B cell (primary cell): Measurements from ENCODE around the gene ARHGAP30. TPM values are rescaled to one million over a fixed set of nuclear protein-coding genes. Genes with fewer than 3 reads are reported as not detected.
A peak's percentile ranks its signal among the peaks of the same experiment; 100 is the strongest.
"Not testable (repeated sequence)": the region's sequence is repeated elsewhere in the genome, so short reads cannot be mapped to it uniquely, and the experiment has no call there.

Experiments
- ATAC-seq: fragments of 200-7000 bp; cut with Tn5 transposase; one replicate; pipeline ENCODE4 v1.10.0; 2021; ENCODE audit warnings: low read depth, mild to moderate bottlenecking, moderate number of reproducible peaks, moderate library complexity
- CTCF ChIA-PET: fragments of 350-600 bp; sonication (Branson Sonifier 250); formaldehyde crosslinking; loops from one replicate; lab custom pipeline; 2021; ENCODE audit warnings: antibody characterized with exemption, inconsistent platforms; lab: Charles Lee
- POLR2A ChIA-PET: fragments of 350-600 bp; sonication (Branson Sonifier 250); formaldehyde crosslinking; loops from one replicate; lab custom pipeline; 2021; ENCODE audit warnings: antibody characterized with exemption; lab: Charles Lee
- DNase-seq: peaks from one replicate; pipeline ENCODE4 v3.0.0; 2013
- H2AFZ ChIP-seq: 2 replicates; pipeline ENCODE4 v1.6.1; 2012; ENCODE audit warnings: mild to moderate bottlenecking, low read depth, low read length; ENCODE audit not compliant: insufficient read depth, poor library complexity, severe bottlenecking
- H3K27ac ChIP-seq, 2 donors: 1 replicate in 1 of 2; 2 replicates in 1 of 2; pipeline ENCODE4 v1.5.1; 2012 to 2013; ENCODE audit warnings: low read length in 2 of 2, mild to moderate bottlenecking in 2 of 2, moderate library complexity in 1 of 2
- H3K27me3 ChIP-seq, 4 experiments: fragments of 200-600 bp in 1 of 4; sonication (generic) in 1 of 4; replicated peaks in 1 of 4; 1 replicate in 2 of 4; 2 replicates in 2 of 4; pipeline versions ENCODE4 v1.6.1 to v1.7.0; 2013 to 2016; ENCODE audit warnings: low read length in 3 of 4, mild to moderate bottlenecking in 2 of 4, mixed read lengths in 1 of 4, moderate library complexity in 1 of 4; ENCODE audit not compliant: insufficient read depth in 4 of 4, control insufficient read depth in 3 of 4; ENCODE audit errors: control extremely low read depth in 1 of 4
- H3K36me3 ChIP-seq, 2 experiments: replicated peaks in 1 of 2; 1 replicate in 1 of 2; 2 replicates in 1 of 2; pipeline versions ENCODE4 v1.6.1 to v1.7.1; 2013; ENCODE audit warnings: low read length in 1 of 2; ENCODE audit not compliant: insufficient read depth in 2 of 2, control insufficient read depth in 1 of 2; ENCODE audit errors: control extremely low read depth in 1 of 2, extremely low read depth in 1 of 2
- H3K4me1 ChIP-seq, 2 donors: fragments of 200-600 bp in 1 of 2; sonication (generic) in 1 of 2; 1 replicate in 1 of 2; 2 replicates in 1 of 2; pipeline versions ENCODE4 v1.5.1 to v1.6.1; 2013 to 2017; ENCODE audit warnings: low read length in 2 of 2; ENCODE audit not compliant: control insufficient read depth in 2 of 2, insufficient read depth in 2 of 2
- H3K4me2 ChIP-seq: replicated peaks from 2 replicates; pipeline ENCODE3; 2012; ENCODE audit warnings: mild to moderate bottlenecking, low read depth, low read length; ENCODE audit not compliant: poor library complexity, severe bottlenecking
- H3K4me3 ChIP-seq, 5 experiments: fragments of 200-600 bp in 1 of 5; sonication (generic) in 1 of 5; 1 replicate in 3 of 5; 2 replicates in 2 of 5; pipeline versions ENCODE4 v1.5.1 to v1.7.0; 2011 to 2016; ENCODE audit warnings: low read length in 4 of 5, mild to moderate bottlenecking in 4 of 5, low read depth in 2 of 5, control low read depth in 1 of 5, moderate library complexity in 1 of 5; ENCODE audit not compliant: insufficient read depth in 1 of 5; ENCODE audit errors: control extremely low read depth in 1 of 5, extremely low read depth in 1 of 5
- H3K79me2 ChIP-seq: fragments of 200-600 bp; sonication (generic); one replicate; pipeline ENCODE4 v1.6.0; 2016; ENCODE audit warnings: low read length; ENCODE audit not compliant: control insufficient read depth, insufficient read depth
- H3K9ac ChIP-seq: fragments of 200-600 bp; sonication (generic); 2 replicates; pipeline ENCODE4 v1.6.1; 2017; ENCODE audit warnings: mild to moderate bottlenecking, low read length, moderate library complexity
- H3K9me3 ChIP-seq, 3 donors: one replicate each; pipeline versions ENCODE4 v1.6.1 to v1.7.1; 2013; ENCODE audit warnings: low read length in 2 of 3; ENCODE audit not compliant: control insufficient read depth in 2 of 3, insufficient read depth in 1 of 3; ENCODE audit errors: control extremely low read depth in 1 of 3
- H4K20me1 ChIP-seq: 2 replicates; pipeline ENCODE4 v1.6.0; 2012; ENCODE audit warnings: mild to moderate bottlenecking, low read length; ENCODE audit not compliant: insufficient read depth, control insufficient read depth, poor library complexity, severe bottlenecking
- H3K27ac Mint-ChIP-seq: one replicate; pipeline ENCODE4 v1.8.0; 2021; ENCODE audit warnings: mixed read lengths
- H3K27me3 Mint-ChIP-seq: one replicate; pipeline ENCODE4 v1.8.0; 2021; ENCODE audit warnings: mixed read lengths
- H3K4me1 Mint-ChIP-seq: one replicate; pipeline ENCODE4 v1.8.0; 2021; ENCODE audit warnings: mixed read lengths
- H3K4me3 Mint-ChIP-seq: one replicate; pipeline ENCODE4 v1.8.0; 2021; ENCODE audit warnings: mixed read lengths
- H3K9me3 Mint-ChIP-seq: one replicate; pipeline ENCODE4 v1.8.0; 2022; ENCODE audit warnings: mixed read lengths; ENCODE audit not compliant: insufficient read depth
- EZH2 ChIP-seq: IDR thresholded peaks from 2 replicates; pipeline ENCODE4 v1.6.1; 2012; ENCODE audit warnings: borderline replicate concordance, low read depth, mild to moderate bottlenecking, moderate library complexity, low read length; ENCODE audit not compliant: insufficient read depth, poor library complexity, severe bottlenecking
- WGBS: methylation state at CpG from one replicate; pipeline ENCODE4 v1.1.5; 2013; ENCODE audit warnings: missing lambda C conversion rate; ENCODE audit not compliant: insufficient coverage; 5-methylcytosine and 5-hydroxymethylcytosine counted together
- intact Hi-C: fragments of 100-400 bp; cut with micrococcal nuclease; formaldehyde crosslinking; loops from one replicate; pipeline ENCODE4 v1.10.0; 2022
- polyA plus RNA-seq: library from polyadenylated mRNA; depleted of rRNA; stranded (reverse); fragments of >200 nt; gene quantifications from 2 replicates; pipeline ENCODE4 v1.2.3, GENCODE V29; 2012
- total RNA-seq, 2 donors: library from RNA; stranded (reverse); fragments of 120-200 nt in 1 of 2; gene quantifications; 1 replicate in 1 of 2; 2 replicates in 1 of 2; pipeline versions ENCODE4 v1.2.3 to v1.2.4, GENCODE V29; 2013 to 2022
- TF ChIP-seq, protein P1 (sequence below): fragments of 200-600 bp; IDR thresholded peaks from one replicate; pipeline ENCODE4 v1.8.0; 2022; ENCODE audit warnings: antibody characterized with exemption, mild to moderate bottlenecking

The ARHGAP30 gene
- total and polyA plus RNA-seq, 2 donors (not counting 1 experiment from before 2014, with no cell fraction given) = 122 to 146 TPM

DNA sequence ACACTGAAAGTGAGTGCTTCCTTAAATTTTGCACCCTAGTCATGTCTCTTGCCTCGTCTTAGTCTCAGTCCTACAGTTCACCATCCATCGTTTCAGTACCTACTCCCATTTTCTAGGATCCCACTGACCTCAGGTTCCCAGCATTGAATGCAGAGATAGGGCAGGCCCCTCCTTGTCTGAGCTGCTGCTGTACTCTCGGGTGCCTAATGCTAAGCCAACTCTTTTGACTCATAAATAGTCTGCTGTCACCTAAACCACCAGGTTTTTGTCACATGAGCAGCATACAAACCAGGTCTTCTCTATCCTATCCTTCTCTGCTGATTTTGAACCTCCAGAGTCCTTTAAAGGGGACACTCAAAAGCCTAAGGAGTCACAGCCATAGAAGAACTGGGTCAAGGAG, 3.0 kb downstream of the ARHGAP30 start:
- Histone ChIP-seq H3K27ac (peak overlapping the region; percentile 44 to 96), H3K4me3 (peak overlapping the region in 3 of 5 experiments; percentile 7 to 43 (median 12)), H3K4me1 (peaks cover 45 to 57% of the 10 kb centered on the region in 2 donors), H3K9ac (peak overlapping the region; percentile 33), H3K9me3 (no peaks in the 10 kb centered on the region), H2AFZ (no peak overlapping the region), H3K27me3 (no peaks in the 10 kb centered on the region), H3K36me3 (peaks cover 2 to 22% of the 10 kb centered on the region in 2 experiments), H3K79me2 (peaks cover 87% of the 10 kb centered on the region), H3K4me2 (peak overlapping the region; percentile 97), H4K20me1 (peaks cover 44% of the 10 kb centered on the region)
- ATAC-seq = no peak
- intact Hi-C loops = loop anchor here (5.0 kb wide), 1 partner anchor 66 kb away; the partner anchor contains the start of gene DEDD
- H3K27me3 Mint-ChIP-seq = no peaks in the 10 kb centered on the region
- no peak for TF ChIP-seq EZH2
- TF ChIP-seq, protein P1, sequence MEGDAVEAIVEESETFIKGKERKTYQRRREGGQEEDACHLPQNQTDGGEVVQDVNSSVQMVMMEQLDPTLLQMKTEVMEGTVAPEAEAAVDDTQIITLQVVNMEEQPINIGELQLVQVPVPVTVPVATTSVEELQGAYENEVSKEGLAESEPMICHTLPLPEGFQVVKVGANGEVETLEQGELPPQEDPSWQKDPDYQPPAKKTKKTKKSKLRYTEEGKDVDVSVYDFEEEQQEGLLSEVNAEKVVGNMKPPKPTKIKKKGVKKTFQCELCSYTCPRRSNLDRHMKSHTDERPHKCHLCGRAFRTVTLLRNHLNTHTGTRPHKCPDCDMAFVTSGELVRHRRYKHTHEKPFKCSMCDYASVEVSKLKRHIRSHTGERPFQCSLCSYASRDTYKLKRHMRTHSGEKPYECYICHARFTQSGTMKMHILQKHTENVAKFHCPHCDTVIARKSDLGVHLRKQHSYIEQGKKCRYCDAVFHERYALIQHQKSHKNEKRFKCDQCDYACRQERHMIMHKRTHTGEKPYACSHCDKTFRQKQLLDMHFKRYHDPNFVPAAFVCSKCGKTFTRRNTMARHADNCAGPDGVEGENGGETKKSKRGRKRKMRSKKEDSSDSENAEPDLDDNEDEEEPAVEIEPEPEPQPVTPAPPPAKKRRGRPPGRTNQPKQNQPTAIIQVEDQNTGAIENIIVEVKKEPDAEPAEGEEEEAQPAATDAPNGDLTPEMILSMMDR = no peak
- no peaks in the 10 kb centered on the region for H3K9me3 Mint-ChIP-seq
- CTCF ChIA-PET = interaction anchor here (0.7 to 8.9 kb wide), 3 partner anchors 19 to 31 kb away, joined by 4 to 142 read pairs (median 6); partner anchors contain the start of gene KLHDC9
- peak overlapping the region; percentile 100 for H3K4me3 Mint-ChIP-seq
- POLR2A ChIA-PET = interaction anchor here (0.8 to 6.8 kb wide), 2 partner anchors 21 to 690 kb away, joined by 8 to 108 read pairs; partner anchors contain the start of gene USF1
- WGBS = 43% methylated on average over 3 of the region's 3 CpGs
- H3K27ac Mint-ChIP-seq = peak overlapping the region; percentile 98
- DNase-seq = peak; percentile 42
- H3K4me1 Mint-ChIP-seq = peaks cover 65% of the 10 kb centered on the region

DNA sequence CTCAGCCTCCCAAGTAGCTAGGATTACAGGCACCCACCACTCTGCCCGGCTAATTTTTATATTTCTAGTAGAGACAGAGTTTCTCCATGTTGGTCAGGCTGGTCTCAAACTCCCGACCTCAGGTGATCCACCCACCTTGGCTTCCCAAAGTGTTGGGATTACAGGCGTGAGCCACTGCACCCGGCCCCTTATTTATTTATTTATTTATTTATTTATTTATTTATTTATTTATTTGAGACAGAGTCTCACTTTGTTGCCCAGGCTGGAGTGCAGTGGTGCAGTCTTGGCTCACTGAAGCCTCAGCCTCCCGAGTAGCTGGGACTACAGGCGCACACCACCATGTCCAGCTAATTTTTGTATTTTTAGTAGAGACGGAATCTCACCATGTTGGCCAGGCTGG, 4.0 kb downstream of the ARHGAP30 start:
- ChIA-PET CTCF (interaction anchor here (2.0 kb wide), 1 partner anchor 18 kb away, joined by 6 read pairs; no protein-coding TSS in a partner anchor), POLR2A (interaction anchor here (0.6 to 6.8 kb wide), 3 partner anchors 20 to 66 kb away, joined by 3 to 108 read pairs (median 6); partner anchors contain the start of gene USF1)
- not testable (repeated sequence) for H3K4me3 Mint-ChIP-seq, ATAC-seq, H3K27me3 Mint-ChIP-seq, H3K9me3 Mint-ChIP-seq, H3K9me3 ChIP-seq, H3K27me3 ChIP-seq, H3K27ac Mint-ChIP-seq, DNase-seq, H2AFZ ChIP-seq, H3K4me3 ChIP-seq, H3K9ac ChIP-seq
- Histone ChIP-seq H3K4me1 (peaks cover 45 to 48% of the 10 kb centered on the region in 2 donors), H3K27ac (peak overlapping the region in 1 of 2 donors; percentile 96), H3K79me2 (peaks cover 91% of the 10 kb centered on the region), H3K36me3 (peaks cover 5 to 29% of the 10 kb centered on the region in 2 experiments), H4K20me1 (peaks cover 52% of the 10 kb centered on the region), H3K4me2 (peak overlapping the region; percentile 4)
- 100% methylated on average over 3 of the region's 7 CpGs for WGBS
- intact Hi-C loops = loop anchor here (5.0 kb wide), 1 partner anchor 67 kb away; the partner anchor contains the start of gene DEDD
- H3K4me1 Mint-ChIP-seq = peaks cover 66% of the 10 kb centered on the region

DNA sequence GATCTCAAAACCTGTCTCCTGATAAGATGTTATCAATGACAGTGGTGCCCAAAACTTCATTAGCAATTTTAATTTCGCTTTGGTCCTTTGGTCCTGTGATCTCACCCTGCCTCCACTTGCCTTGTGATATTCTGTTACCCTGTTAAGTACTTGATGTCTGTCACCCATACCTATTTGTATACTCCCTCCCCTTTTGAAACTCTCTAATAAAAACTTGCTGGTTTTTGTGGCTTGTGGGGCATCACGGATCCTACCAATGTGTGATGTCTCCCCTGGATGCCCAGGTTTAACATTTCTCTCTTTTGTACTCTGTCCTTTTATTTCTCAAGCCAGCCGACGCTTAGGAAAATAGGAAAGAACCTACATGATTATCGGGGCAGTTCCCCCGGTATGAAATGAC, 5.8 kb downstream of the ARHGAP30 start:
- Histone ChIP-seq H3K79me2 (peaks cover 96% of the 10 kb centered on the region), H3K27ac (peak overlapping the region in 1 of 2 donors; percentile 53), H3K36me3 (peaks cover 5 to 39% of the 10 kb centered on the region in 2 experiments), H4K20me1 (peaks cover 66% of the 10 kb centered on the region), H3K4me1 (peaks cover 36 to 46% of the 10 kb centered on the region in 2 donors)
- H3K4me2 ChIP-seq, POLR2A ChIA-PET, H3K4me3 Mint-ChIP-seq, H3K9ac ChIP-seq, H3K27me3 Mint-ChIP-seq, DNase-seq, H3K4me3 ChIP-seq, H2AFZ ChIP-seq, intact Hi-C loops, ATAC-seq, H3K9me3 Mint-ChIP-seq, H3K9me3 ChIP-seq, H3K27me3 ChIP-seq: not testable (repeated sequence)
- Mint-ChIP-seq H3K4me1 (peaks cover 64% of the 10 kb centered on the region), H3K27ac (peak overlapping the region; percentile 32)
- WGBS = 100% methylated on average over 1 of the region's 6 CpGs
- CTCF ChIA-PET = interaction anchor here (1.1 to 1.2 kb wide), 2 partner anchors 22 to 67 kb away, joined by 3 read pairs; no protein-coding TSS in a partner anchor
